K562 (cell line): Measurements from ENCODE around the gene L3MBTL1. TPM values are rescaled to one million over a fixed set of nuclear protein-coding genes. Genes with fewer than 3 reads are reported as not detected.

Experiments
- ATF1 ChIP-seq, 2 experiments: fragments of 450-650 bp in 1 of 2; IDR thresholded peaks; 2 replicates each; pipeline ENCODE4 v1.6.1; 2016; ENCODE audit warnings: missing compliant biosample characterization in 1 of 2, missing genetic modification characterization in 1 of 2
- CREB1 ChIP-seq, 2 experiments: sonication (generic) in 1 of 2; formaldehyde crosslinking in 1 of 2; IDR thresholded peaks; 2 replicates each; pipeline versions ENCODE4 v1.6.1 to v1.8.0; 2012 to 2022; ENCODE audit warnings: inconsistent platforms in 1 of 2, mild to moderate bottlenecking in 1 of 2, missing genetic modification reagents in 1 of 2, moderate library complexity in 1 of 2
- FOXK2 ChIP-seq, 2 experiments: fragments of 450-650 bp; IDR thresholded peaks in 1 of 2; conservative IDR thresholded peaks in 1 of 2; 2 replicates each; pipeline ENCODE4 v1.6.1; 2016; ENCODE audit warnings: low read depth in 2 of 2, mild to moderate bottlenecking in 1 of 2
- FOXM1 ChIP-seq, 2 experiments: fragments of 450-650 bp in 1 of 2; sonication (generic) in 1 of 2; formaldehyde crosslinking in 1 of 2; IDR thresholded peaks; 2 replicates each; pipeline versions ENCODE4 v1.6.1 to v1.9.0; 2017 to 2022; ENCODE audit warnings: low read depth in 2 of 2, mild to moderate bottlenecking in 2 of 2, missing genetic modification reagents in 1 of 2, moderate library complexity in 1 of 2
- HCFC1 ChIP-seq: IDR thresholded peaks from 2 replicates; pipeline ENCODE4 v1.6.1; 2012; ENCODE audit warnings: low read depth, low read length, improper control_type of control experiment
- KHSRP ChIP-seq: fragments of 450-650 bp; IDR thresholded peaks from 2 replicates; pipeline ENCODE4 v1.6.1; 2017
- RFX1 ChIP-seq: fragments of 450-650 bp; IDR thresholded peaks from 2 replicates; pipeline ENCODE4 v1.6.1; 2016; ENCODE audit warnings: mild to moderate bottlenecking, moderate library complexity
- RFX5 ChIP-seq: IDR thresholded peaks from 2 replicates; pipeline ENCODE4 v1.6.1; 2011; ENCODE audit warnings: low read depth, mild to moderate bottlenecking, improper control_type of control experiment, low read length
- ZFX ChIP-seq: sonication (generic); formaldehyde crosslinking; IDR thresholded peaks from 2 replicates; pipeline ENCODE4 v1.8.0; 2022; ENCODE audit warnings: mild to moderate bottlenecking, missing genetic modification reagents, moderate library complexity
- polyA plus RNA-seq, 8 experiments: library from polyadenylated mRNA; depleted of rRNA in 4 of 8; stranded (reverse) in 5 of 8; unstranded in 3 of 8; fragments of >200 nt; fragmentation: Nextera tagmentation in 2 of 8; fragmentation: Illumina TruSeq in 1 of 8; extraction: Ambion mirVana in 2 of 8; extraction: Trizol in 1 of 8; gene quantifications; 2 replicates each; pipeline versions ENCODE4 v1.2.1 to v1.2.3, GENCODE V29; 2011 to 2014; ENCODE audit warnings: inconsistent platforms in 1 of 8, missing spikeins in 1 of 8
- total RNA-seq, 7 experiments: library from RNA; depleted of rRNA in 6 of 7; stranded (reverse); fragments of >200 nt in 6 of 7; fragmentation: Illumina TruSeq in 2 of 7; extraction: Trizol in 2 of 7; gene quantifications; 2 replicates each; pipeline versions ENCODE4 v1.2.1 to v1.2.3, GENCODE V29; 2011 to 2021; ENCODE audit warnings: low replicate concordance in 1 of 7
- TF ChIP-seq, protein P1 (sequence below), 2 experiments: fragments of 450-650 bp; IDR thresholded peaks; 2 replicates each; pipeline ENCODE4 v1.6.1; 2018; ENCODE audit warnings: mild to moderate bottlenecking in 2 of 2, low read depth in 1 of 2; ENCODE audit not compliant: partially characterized antibody in 2 of 2
- TF ChIP-seq, protein P2 (sequence below): sonication (generic); formaldehyde crosslinking; IDR thresholded peaks from 2 replicates; pipeline ENCODE4 v1.8.1; 2023; ENCODE audit warnings: mild to moderate bottlenecking, missing genetic modification reagents, moderate library complexity

Gene L3MBTL1
- total and polyA plus RNA-seq, 9 of the 15 experiments (the other 6 are each of a cell fraction or from before 2014, with no cell fraction given), result 0.77 to 10.0 (median 4.4) TPM

DNA sequence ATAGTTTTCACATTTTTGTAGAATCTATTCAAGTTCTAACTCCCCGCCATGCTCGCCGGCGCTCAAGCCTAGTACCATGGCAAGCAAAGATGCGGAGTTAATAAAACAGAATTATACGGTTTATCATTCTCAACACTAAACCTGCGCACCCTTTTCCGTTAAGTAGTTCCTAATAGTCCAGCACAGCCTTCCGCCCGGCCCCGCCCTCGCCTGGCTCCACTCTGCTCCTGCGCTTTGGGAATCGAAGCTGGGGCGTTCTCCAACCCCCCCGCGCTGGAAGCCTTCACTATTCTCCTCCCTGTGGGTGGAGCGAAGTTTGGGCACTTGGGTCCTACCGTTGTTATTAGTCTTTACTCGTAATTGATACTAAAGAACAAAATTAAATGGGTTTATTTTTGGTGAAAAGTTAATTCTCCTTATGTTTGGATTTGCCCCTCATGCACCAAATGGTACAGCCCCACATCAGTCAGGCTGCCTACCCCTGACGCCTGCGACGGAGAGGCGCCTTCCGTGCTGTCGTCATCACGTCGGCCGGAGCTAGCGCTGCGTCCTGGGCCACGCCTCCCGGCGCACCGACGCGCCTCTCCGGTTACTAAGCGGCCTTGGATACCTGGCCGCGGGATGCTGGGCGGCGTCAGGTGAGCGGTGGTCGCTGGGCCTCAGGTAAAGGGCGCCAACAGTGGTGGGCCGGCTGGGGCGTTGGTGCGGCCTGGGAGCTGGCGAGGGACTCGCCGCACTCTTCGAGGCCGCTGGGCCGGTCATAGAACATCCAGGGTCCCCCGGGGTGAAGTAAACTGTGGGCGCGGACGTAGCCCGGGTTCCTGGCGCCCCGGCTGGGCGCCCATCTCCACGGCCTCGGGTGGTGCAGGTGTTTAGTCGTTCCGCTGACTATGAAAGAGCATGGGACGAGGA, 83.2 kb downstream of the L3MBTL1 start, which contains the start of gene IFT52 (continued):
- TF ChIP-seq KHSRP (0 out of 2 replicates have a peak, but pooled peaks have one; percentile 30), ATF1 (CRISPR knock-in tag; IDR thresholded peaks at IDR 0.05) (peak; percentile 78), ATF1 (tag; IDR thresholded peaks at IDR 0.05) (peak; percentile 98), RFX1 (peak; percentile 87), CREB1 (IDR thresholded peaks at IDR 0.05) (peak; percentile 91), CREB1 (CRISPR knock-in tag; IDR thresholded peaks at IDR 0.05) (peak; percentile 94), HCFC1 (peak; percentile 57), RFX5 (0 out of 2 replicates have a peak, but pooled peaks have one; percentile 14), FOXM1 (IDR thresholded peaks at IDR 0.05; ENCODE audit: low read depth) (peak; percentile 95), FOXM1 (CRISPR knock-in tag; IDR thresholded peaks at IDR 0.05; ENCODE audit: low read depth) (no peak), ZFX (CRISPR knock-in tag) (peak; percentile 79), FOXK2 (conservative IDR thresholded peaks at IDR 0.05 in 1 of 2, IDR thresholded peaks at IDR 0.05 in 1 of 2; ENCODE audit: low read depth in 2 of 2) (peak in 1 of 2 experiments; percentile 100; a peak in 2 of 4 replicates)
- TF ChIP-seq, protein P1, sequence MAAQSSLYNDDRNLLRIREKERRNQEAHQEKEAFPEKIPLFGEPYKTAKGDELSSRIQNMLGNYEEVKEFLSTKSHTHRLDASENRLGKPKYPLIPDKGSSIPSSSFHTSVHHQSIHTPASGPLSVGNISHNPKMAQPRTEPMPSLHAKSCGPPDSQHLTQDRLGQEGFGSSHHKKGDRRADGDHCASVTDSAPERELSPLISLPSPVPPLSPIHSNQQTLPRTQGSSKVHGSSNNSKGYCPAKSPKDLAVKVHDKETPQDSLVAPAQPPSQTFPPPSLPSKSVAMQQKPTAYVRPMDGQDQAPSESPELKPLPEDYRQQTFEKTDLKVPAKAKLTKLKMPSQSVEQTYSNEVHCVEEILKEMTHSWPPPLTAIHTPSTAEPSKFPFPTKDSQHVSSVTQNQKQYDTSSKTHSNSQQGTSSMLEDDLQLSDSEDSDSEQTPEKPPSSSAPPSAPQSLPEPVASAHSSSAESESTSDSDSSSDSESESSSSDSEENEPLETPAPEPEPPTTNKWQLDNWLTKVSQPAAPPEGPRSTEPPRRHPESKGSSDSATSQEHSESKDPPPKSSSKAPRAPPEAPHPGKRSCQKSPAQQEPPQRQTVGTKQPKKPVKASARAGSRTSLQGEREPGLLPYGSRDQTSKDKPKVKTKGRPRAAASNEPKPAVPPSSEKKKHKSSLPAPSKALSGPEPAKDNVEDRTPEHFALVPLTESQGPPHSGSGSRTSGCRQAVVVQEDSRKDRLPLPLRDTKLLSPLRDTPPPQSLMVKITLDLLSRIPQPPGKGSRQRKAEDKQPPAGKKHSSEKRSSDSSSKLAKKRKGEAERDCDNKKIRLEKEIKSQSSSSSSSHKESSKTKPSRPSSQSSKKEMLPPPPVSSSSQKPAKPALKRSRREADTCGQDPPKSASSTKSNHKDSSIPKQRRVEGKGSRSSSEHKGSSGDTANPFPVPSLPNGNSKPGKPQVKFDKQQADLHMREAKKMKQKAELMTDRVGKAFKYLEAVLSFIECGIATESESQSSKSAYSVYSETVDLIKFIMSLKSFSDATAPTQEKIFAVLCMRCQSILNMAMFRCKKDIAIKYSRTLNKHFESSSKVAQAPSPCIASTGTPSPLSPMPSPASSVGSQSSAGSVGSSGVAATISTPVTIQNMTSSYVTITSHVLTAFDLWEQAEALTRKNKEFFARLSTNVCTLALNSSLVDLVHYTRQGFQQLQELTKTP (IDR thresholded peaks at IDR 0.05; ENCODE audit: low read depth in 1 of 2, partially characterized antibody in 2 of 2), result peak in 1 of 2 experiments; percentile 59
- TF ChIP-seq, protein P2, sequence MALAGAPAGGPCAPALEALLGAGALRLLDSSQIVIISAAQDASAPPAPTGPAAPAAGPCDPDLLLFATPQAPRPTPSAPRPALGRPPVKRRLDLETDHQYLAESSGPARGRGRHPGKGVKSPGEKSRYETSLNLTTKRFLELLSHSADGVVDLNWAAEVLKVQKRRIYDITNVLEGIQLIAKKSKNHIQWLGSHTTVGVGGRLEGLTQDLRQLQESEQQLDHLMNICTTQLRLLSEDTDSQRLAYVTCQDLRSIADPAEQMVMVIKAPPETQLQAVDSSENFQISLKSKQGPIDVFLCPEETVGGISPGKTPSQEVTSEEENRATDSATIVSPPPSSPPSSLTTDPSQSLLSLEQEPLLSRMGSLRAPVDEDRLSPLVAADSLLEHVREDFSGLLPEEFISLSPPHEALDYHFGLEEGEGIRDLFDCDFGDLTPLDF, result peak; percentile 44; the same call in 1 of the 2 replicates
